ENCODE data around the gene PRRC2B. TPM values are rescaled to one million over a fixed set of nuclear protein-coding genes. Genes with fewer than 3 reads are reported as not detected.
"Not testable (repeated sequence)": the region's sequence is repeated elsewhere in the genome, so short reads cannot be mapped to it uniquely, and the experiment has no call there.

PRRC2B gene
- total RNA-seq, 1 donor from 2014 or later = 174 TPM

GRCh38 chr9:131394464-131395156 lies 724 bp downstream of the PRRC2B start:
- Mint-ChIP-seq H3K36me3 (ENCODE audit: low read depth) (peaks cover 25% of the 10 kb centered on the region), H3K4me1 (ENCODE audit: low read depth) (peaks cover 45% of the 10 kb centered on the region), H3K4me3 (ENCODE audit: low read depth) (peak overlapping the region; percentile 81), H3K27ac (peak overlapping the region; percentile 90), H3K9me3 (no peaks in the 10 kb centered on the region), H3K27me3 (ENCODE audit: low read depth) (peaks cover 4% of the 10 kb centered on the region)
- intact Hi-C loops (cut with micrococcal nuclease) = loop anchor here (5.0 to 10.0 kb wide), 2 partner anchors 122 to 960 kb away; partner anchors contain the start of gene SETX
- peak; percentile 49 for DNase-seq (ENCODE audit: low spot score)

- Mint-ChIP-seq H3K4me3 (ENCODE audit: low read depth) (peak overlapping the region; percentile 81), H3K27ac (peak overlapping the region; percentile 90), H3K9me3 (no peaks in the 10 kb centered on the region), H3K4me1 (ENCODE audit: low read depth) (peaks cover 51% of the 10 kb centered on the region), H3K36me3 (ENCODE audit: low read depth) (peaks cover 32% of the 10 kb centered on the region), H3K27me3 (ENCODE audit: low read depth) (peaks cover 2% of the 10 kb centered on the region)
- peak; percentile 69 for DNase-seq (ENCODE audit: low spot score)
- intact Hi-C loops (cut with micrococcal nuclease) = loop anchor here (5.0 to 10.0 kb wide), 2 partner anchors 123 to 959 kb away; partner anchors contain the start of gene SETX
Measured at GRCh38 chr9:131395157-131396098, 1.5 kb downstream of the PRRC2B start.

- Mint-ChIP-seq H3K27ac (peak overlapping the region; percentile 74), H3K4me1 (ENCODE audit: low read depth) (peaks cover 58% of the 10 kb centered on the region), H3K36me3 (ENCODE audit: low read depth) (peaks cover 36% of the 10 kb centered on the region), H3K4me3 (ENCODE audit: low read depth) (peak overlapping the region; percentile 81)
- not testable (repeated sequence) for H3K9me3 Mint-ChIP-seq; H3K27me3 Mint-ChIP-seq (ENCODE audit: low read depth); DNase-seq (ENCODE audit: low spot score)
- intact Hi-C loops (cut with micrococcal nuclease) = loop anchor here (5.0 to 10.0 kb wide), 2 partner anchors 124 to 959 kb away; partner anchors contain the start of gene SETX
Measured at GRCh38 chr9:131396099-131396479, 2.2 kb downstream of the PRRC2B start.

GRCh38 chr9:131396626-131397025 lies 2.7 kb downstream of the PRRC2B start:
- Mint-ChIP-seq H3K4me1 (ENCODE audit: low read depth) (peaks cover 61% of the 10 kb centered on the region), H3K36me3 (ENCODE audit: low read depth) (peaks cover 39% of the 10 kb centered on the region), H3K4me3 (ENCODE audit: low read depth) (peak overlapping the region; percentile 81), H3K27me3 (ENCODE audit: low read depth) (no peaks in the 10 kb centered on the region), H3K27ac (peak overlapping the region; percentile 74), H3K9me3 (no peaks in the 10 kb centered on the region)
- no peak for DNase-seq (ENCODE audit: low spot score)
- intact Hi-C loops (cut with micrococcal nuclease) = loop anchor here (5.0 to 10.0 kb wide), 2 partner anchors 124 to 958 kb away; partner anchors contain the start of gene SETX

- intact Hi-C loops (cut with micrococcal nuclease) = loop anchor here (5.0 to 10.0 kb wide), 2 partner anchors 125 to 958 kb away; partner anchors contain the start of gene SETX
- peaks cover 66% of the 10 kb centered on the region for H3K4me1 Mint-ChIP-seq (ENCODE audit: low read depth)
Measured at GRCh38 chr9:131397100-131397790, 3.4 kb downstream of the PRRC2B start.

GRCh38 chr9:131398204-131398603 lies 4.3 kb downstream of the PRRC2B start:
- Mint-ChIP-seq H3K27me3 (ENCODE audit: low read depth) (no peaks in the 10 kb centered on the region), H3K36me3 (ENCODE audit: low read depth) (peaks cover 51% of the 10 kb centered on the region), H3K4me3 (ENCODE audit: low read depth) (peak overlapping the region; percentile 81), H3K9me3 (no peaks in the 10 kb centered on the region), H3K4me1 (ENCODE audit: low read depth) (peaks cover 72% of the 10 kb centered on the region), H3K27ac (peak overlapping the region; percentile 77)
- intact Hi-C loops (cut with micrococcal nuclease) = loop anchor here (1.0 to 10.0 kb wide), 5 partner anchors 8 to 957 kb away; partner anchors contain the start of gene SETX
- DNase-seq (ENCODE audit: low spot score) = peak; percentile 72

More at GRCh38 chr9:131397100-131397790, 3.4 kb downstream of the PRRC2B start:
- no peaks in the 10 kb centered on the region for H3K27me3 Mint-ChIP-seq (ENCODE audit: low read depth)
- H3K4me3 Mint-ChIP-seq (ENCODE audit: low read depth) = peak overlapping the region; percentile 81
- H3K9me3 Mint-ChIP-seq = no peaks in the 10 kb centered on the region
- peaks cover 42% of the 10 kb centered on the region for H3K36me3 Mint-ChIP-seq (ENCODE audit: low read depth)
- H3K27ac Mint-ChIP-seq = peak overlapping the region; percentile 77
- DNase-seq (ENCODE audit: low spot score) = no peak

GRCh38 chr9:131399972-131400371 lies 6.1 kb downstream of the PRRC2B start:
- peaks cover 75% of the 10 kb centered on the region for H3K4me1 Mint-ChIP-seq (ENCODE audit: low read depth)
- no peak for DNase-seq (ENCODE audit: low spot score)
- H3K36me3 Mint-ChIP-seq (ENCODE audit: low read depth) = peaks cover 58% of the 10 kb centered on the region
- peak overlapping the region; percentile 15 for H3K4me3 Mint-ChIP-seq (ENCODE audit: low read depth)
- H3K9me3 Mint-ChIP-seq = no peaks in the 10 kb centered on the region
- no peaks in the 10 kb centered on the region for H3K27me3 Mint-ChIP-seq (ENCODE audit: low read depth)
- peak overlapping the region; percentile 2 for H3K27ac Mint-ChIP-seq
- intact Hi-C loops (cut with micrococcal nuclease) = loop anchor here (2.0 to 10.0 kb wide), 4 partner anchors 19 to 955 kb away; partner anchors contain the start of gene SETX

- intact Hi-C loops (cut with micrococcal nuclease) = no loop called here
- peaks cover 59% of the 10 kb centered on the region for H3K36me3 Mint-ChIP-seq (ENCODE audit: low read depth)
- H3K27ac Mint-ChIP-seq = no peak overlapping the region
- no peaks in the 10 kb centered on the region for H3K9me3 Mint-ChIP-seq
- peaks cover 75% of the 10 kb centered on the region for H3K4me1 Mint-ChIP-seq (ENCODE audit: low read depth)
- H3K27me3 Mint-ChIP-seq (ENCODE audit: low read depth) = no peaks in the 10 kb centered on the region
- no peak overlapping the region for H3K4me3 Mint-ChIP-seq (ENCODE audit: low read depth)
- no peak for DNase-seq (ENCODE audit: low spot score)
Measured at GRCh38 chr9:131400627-131401026, 6.7 kb downstream of the PRRC2B start.

- H3K27me3 Mint-ChIP-seq (ENCODE audit: low read depth) = no peaks in the 10 kb centered on the region
- H3K4me3 Mint-ChIP-seq (ENCODE audit: low read depth) = no peak overlapping the region
- DNase-seq (ENCODE audit: low spot score) = no peak
- intact Hi-C loops (cut with micrococcal nuclease) = no loop called here
- H3K27ac Mint-ChIP-seq = peak overlapping the region; percentile 25
- peaks cover 76% of the 10 kb centered on the region for H3K4me1 Mint-ChIP-seq (ENCODE audit: low read depth)
- no peaks in the 10 kb centered on the region for H3K9me3 Mint-ChIP-seq
- H3K36me3 Mint-ChIP-seq (ENCODE audit: low read depth) = peaks cover 54% of the 10 kb centered on the region
Measured at GRCh38 chr9:131402073-131402472, 8.2 kb downstream of the PRRC2B start.

- intact Hi-C loops (cut with micrococcal nuclease) = no loop called here
- H3K4me1 Mint-ChIP-seq (ENCODE audit: low read depth) = peaks cover 77% of the 10 kb centered on the region
- DNase-seq (ENCODE audit: low spot score) = no peak
- H3K27me3 Mint-ChIP-seq (ENCODE audit: low read depth) = no peaks in the 10 kb centered on the region
- no peaks in the 10 kb centered on the region for H3K9me3 Mint-ChIP-seq
- peak overlapping the region; percentile 25 for H3K27ac Mint-ChIP-seq
- peaks cover 47% of the 10 kb centered on the region for H3K36me3 Mint-ChIP-seq (ENCODE audit: low read depth)
- no peak overlapping the region for H3K4me3 Mint-ChIP-seq (ENCODE audit: low read depth)
Measured at GRCh38 chr9:131402738-131403492, 9.0 kb downstream of the PRRC2B start.

- Mint-ChIP-seq H3K27me3 (ENCODE audit: low read depth) (no peaks in the 10 kb centered on the region), H3K9me3 (no peaks in the 10 kb centered on the region), H3K4me3 (ENCODE audit: low read depth) (no peak overlapping the region), H3K27ac (no peak overlapping the region), H3K4me1 (ENCODE audit: low read depth) (peaks cover 77% of the 10 kb centered on the region), H3K36me3 (ENCODE audit: low read depth) (peaks cover 42% of the 10 kb centered on the region)
- intact Hi-C loops (cut with micrococcal nuclease) = no loop called here
- DNase-seq (ENCODE audit: low spot score) = no peak
Measured at GRCh38 chr9:131403493-131403773, 9.5 kb downstream of the PRRC2B start.

- H3K4me1 Mint-ChIP-seq (ENCODE audit: low read depth) = peaks cover 83% of the 10 kb centered on the region
- peak overlapping the region; percentile 69 for H3K4me3 Mint-ChIP-seq (ENCODE audit: low read depth)
- no peak for DNase-seq (ENCODE audit: low spot score)
- peaks cover 41% of the 10 kb centered on the region for H3K36me3 Mint-ChIP-seq (ENCODE audit: low read depth)
- no peaks in the 10 kb centered on the region for H3K9me3 Mint-ChIP-seq
- peak overlapping the region; percentile 77 for H3K27ac Mint-ChIP-seq
- no peaks in the 10 kb centered on the region for H3K27me3 Mint-ChIP-seq (ENCODE audit: low read depth)
- intact Hi-C loops (cut with micrococcal nuclease) = no loop called here
Measured at GRCh38 chr9:131404581-131404980, 10.7 kb downstream of the PRRC2B start.
